SJCRH30 (cell line): ENCODE measurements around the gene DZIP1L. TPM values are rescaled to one million over a fixed set of nuclear protein-coding genes. Genes with fewer than 3 reads are reported as not detected.

ENCODE experiments used
- DNase-seq, 2 experiments: peaks; one replicate each; pipeline ENCODE4 v3.0.0-alpha.2; 2015 to 2020
- H3K27ac ChIP-seq: fragments of 250-450 bp; sonication (Bioruptor Pico); 2 replicates; pipeline ENCODE4 v1.5.1; 2020; ENCODE audit warnings: mild to moderate bottlenecking, moderate library complexity
- H3K27me3 ChIP-seq: fragments of 250-450 bp; sonication (Bioruptor Pico); 2 replicates; pipeline ENCODE4 v1.5.1; 2020; ENCODE audit warnings: mild to moderate bottlenecking, moderate library complexity
- H3K36me3 ChIP-seq: fragments of 250-450 bp; sonication (Bioruptor Pico); 2 replicates; pipeline ENCODE4 v1.5.1; 2020; ENCODE audit warnings: mild to moderate bottlenecking, moderate library complexity
- H3K4me1 ChIP-seq: fragments of 250-450 bp; sonication (Bioruptor Pico); 2 replicates; pipeline ENCODE4 v1.5.1; 2020; ENCODE audit warnings: mild to moderate bottlenecking, moderate library complexity
- H3K4me3 ChIP-seq: fragments of 250-450 bp; sonication (Bioruptor Pico); 2 replicates; pipeline ENCODE4 v1.5.1; 2020; ENCODE audit warnings: mild to moderate bottlenecking, moderate library complexity
- H3K9me3 ChIP-seq: fragments of 250-450 bp; sonication (Bioruptor Pico); replicated peaks from 2 replicates; pipeline ENCODE4 v1.5.1; 2020; ENCODE audit warnings: mild to moderate bottlenecking, moderate library complexity
- total RNA-seq: library from RNA; depleted of rRNA; stranded (reverse); fragments of >200 nt; shearing (Covaris generic); gene quantifications from 2 replicates; pipeline ENCODE4 v1.2.3, GENCODE V29; 2014

DZIP1L gene
- total RNA-seq, 1 experiment from 2014 or later = 19.7 TPM

- Histone ChIP-seq H3K4me3 (no peak overlapping the region), H3K9me3 (no peaks in the 10 kb centered on the region), H3K27me3 (no peaks in the 10 kb centered on the region), H3K36me3 (peaks cover 34% of the 10 kb centered on the region), H3K4me1 (no peaks in the 10 kb centered on the region), H3K27ac (no peak overlapping the region)
- DNase-seq = peak; percentile 72 to 85
Observed at GRCh38 chr3:138068579-138069174, 46.7 kb downstream of the DZIP1L start.

GRCh38 chr3:138068046-138068445, 47.4 kb downstream of the DZIP1L start:
- Histone ChIP-seq H3K4me3 (no peak overlapping the region), H3K9me3 (no peaks in the 10 kb centered on the region), H3K27ac (no peak overlapping the region), H3K4me1 (no peaks in the 10 kb centered on the region), H3K27me3 (no peaks in the 10 kb centered on the region), H3K36me3 (peaks cover 28% of the 10 kb centered on the region)
- DNase-seq = no peak

GRCh38 chr3:138066972-138067371, 48.4 kb downstream of the DZIP1L start:
- no peak overlapping the region for H3K27ac ChIP-seq
- H3K27me3 ChIP-seq = no peaks in the 10 kb centered on the region
- peaks cover 27% of the 10 kb centered on the region for H3K36me3 ChIP-seq

GRCh38 chr3:138066383-138066782, 49.0 kb downstream of the DZIP1L start:
- Histone ChIP-seq H3K4me1 (no peaks in the 10 kb centered on the region), H3K36me3 (peaks cover 31% of the 10 kb centered on the region)
- DNase-seq = no peak

More at GRCh38 chr3:138066972-138067371, 48.4 kb downstream of the DZIP1L start:
- Histone ChIP-seq H3K4me1 (no peaks in the 10 kb centered on the region), H3K9me3 (no peaks in the 10 kb centered on the region), H3K4me3 (no peak overlapping the region)
- DNase-seq = no peak

GRCh38 chr3:138065949-138066348, 49.5 kb downstream of the DZIP1L start:
- Histone ChIP-seq H3K4me3 (no peak overlapping the region), H3K36me3 (peaks cover 31% of the 10 kb centered on the region)
- no peak for DNase-seq

More at GRCh38 chr3:138066383-138066782, 49.0 kb downstream of the DZIP1L start:
- Histone ChIP-seq H3K9me3 (no peaks in the 10 kb centered on the region), H3K4me3 (no peak overlapping the region), H3K27me3 (no peaks in the 10 kb centered on the region), H3K27ac (no peak overlapping the region)

GRCh38 chr3:138063416-138063815, 52.0 kb downstream of the DZIP1L start:
- DNase-seq = no peak
- no peaks in the 10 kb centered on the region for H3K9me3 ChIP-seq
- no peak overlapping the region for H3K4me3 ChIP-seq
- H3K36me3 ChIP-seq = peaks cover 22% of the 10 kb centered on the region
- H3K4me1 ChIP-seq = no peaks in the 10 kb centered on the region
- no peaks in the 10 kb centered on the region for H3K27me3 ChIP-seq
- H3K27ac ChIP-seq = no peak overlapping the region

More at GRCh38 chr3:138065949-138066348, 49.5 kb downstream of the DZIP1L start:
- H3K27me3 ChIP-seq = no peaks in the 10 kb centered on the region
- no peaks in the 10 kb centered on the region for H3K4me1 ChIP-seq
- no peak overlapping the region for H3K27ac ChIP-seq
- no peaks in the 10 kb centered on the region for H3K9me3 ChIP-seq

GRCh38 chr3:138062626-138063025, 52.8 kb downstream of the DZIP1L start:
- no peak overlapping the region for H3K27ac ChIP-seq
- no peak for DNase-seq
- H3K36me3 ChIP-seq = peaks cover 19% of the 10 kb centered on the region
- no peak overlapping the region for H3K4me3 ChIP-seq
- no peaks in the 10 kb centered on the region for H3K27me3 ChIP-seq
- H3K9me3 ChIP-seq = no peaks in the 10 kb centered on the region
- H3K4me1 ChIP-seq = no peaks in the 10 kb centered on the region

DNA sequence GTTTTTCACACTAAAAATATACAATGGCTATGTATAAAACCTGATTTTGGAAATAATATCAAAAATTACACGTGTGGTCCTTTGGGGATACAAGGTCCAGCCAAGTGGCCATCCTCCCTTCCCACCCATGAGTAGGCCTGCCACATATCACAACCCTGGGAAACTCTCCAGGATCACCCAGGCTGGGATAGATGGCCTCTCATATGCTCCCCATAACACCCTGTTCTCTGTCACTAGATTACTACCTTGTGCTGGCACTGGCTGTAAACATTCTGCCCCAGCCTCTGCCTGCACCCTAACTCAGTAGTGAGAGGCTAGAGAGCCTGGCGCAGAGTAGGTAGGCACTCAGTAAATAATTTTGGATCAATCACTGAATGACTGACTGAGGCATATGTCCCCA, 53.4 kb downstream of the DZIP1L start:
- Histone ChIP-seq H3K36me3 (peaks cover 14% of the 10 kb centered on the region), H3K4me1 (no peaks in the 10 kb centered on the region), H3K9me3 (no peaks in the 10 kb centered on the region), H3K27ac (no peak overlapping the region), H3K27me3 (no peaks in the 10 kb centered on the region), H3K4me3 (no peak overlapping the region)
- DNase-seq = no peak

DNA sequence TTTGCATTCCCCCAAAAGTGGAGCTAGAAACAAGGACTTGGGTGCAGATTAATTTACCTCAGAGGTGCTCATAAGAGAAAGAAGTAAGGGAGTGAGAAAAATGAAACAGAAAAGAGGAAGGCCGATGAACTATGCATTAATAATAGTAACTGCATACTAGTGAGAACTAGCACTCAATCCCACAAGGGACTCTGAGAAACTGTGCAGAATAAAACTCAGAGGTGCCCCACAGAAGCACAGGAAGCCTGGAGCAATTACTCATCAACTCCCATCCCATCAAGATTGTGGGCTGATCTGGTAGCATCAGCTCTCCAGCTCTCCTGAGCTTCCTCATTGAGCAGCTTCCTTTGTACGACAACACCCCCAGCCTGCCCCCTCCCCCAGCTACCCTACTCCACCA, 54.6 kb downstream of the DZIP1L start:
- no peaks in the 10 kb centered on the region for H3K27me3 ChIP-seq
- no peak for DNase-seq
- H3K36me3 ChIP-seq = peaks cover 11% of the 10 kb centered on the region
- no peak overlapping the region for H3K27ac ChIP-seq
- no peak overlapping the region for H3K4me3 ChIP-seq
- no peaks in the 10 kb centered on the region for H3K9me3 ChIP-seq
- H3K4me1 ChIP-seq = no peaks in the 10 kb centered on the region

GRCh38 chr3:138059261-138059660, 56.1 kb downstream of the DZIP1L start:
- peaks cover 10% of the 10 kb centered on the region for H3K36me3 ChIP-seq
- no peaks in the 10 kb centered on the region for H3K4me1 ChIP-seq
- DNase-seq = no peak
- no peaks in the 10 kb centered on the region for H3K9me3 ChIP-seq
- H3K4me3 ChIP-seq = no peak overlapping the region
- no peaks in the 10 kb centered on the region for H3K27me3 ChIP-seq
- no peak overlapping the region for H3K27ac ChIP-seq

- H3K4me3 ChIP-seq = no peak overlapping the region
- no peaks in the 10 kb centered on the region for H3K9me3 ChIP-seq
- no peak overlapping the region for H3K27ac ChIP-seq
- H3K27me3 ChIP-seq = no peaks in the 10 kb centered on the region
- peaks cover 6% of the 10 kb centered on the region for H3K36me3 ChIP-seq
- no peak for DNase-seq
- H3K4me1 ChIP-seq = no peaks in the 10 kb centered on the region
Observed at GRCh38 chr3:138057384-138057783, 58.0 kb downstream of the DZIP1L start.

- Histone ChIP-seq H3K4me3 (no peak overlapping the region), H3K36me3 (peaks cover 2% of the 10 kb centered on the region), H3K27ac (no peak overlapping the region), H3K27me3 (no peaks in the 10 kb centered on the region), H3K4me1 (no peaks in the 10 kb centered on the region), H3K9me3 (no peaks in the 10 kb centered on the region)
- no peak for DNase-seq
Observed at GRCh38 chr3:138054057-138054456, 61.4 kb downstream of the DZIP1L start.

GRCh38 chr3:138051947-138052802, 63.2 kb downstream of the DZIP1L start:
- peaks cover 2% of the 10 kb centered on the region for H3K36me3 ChIP-seq
- no peaks in the 10 kb centered on the region for H3K9me3 ChIP-seq
- DNase-seq = peak; percentile 30 to 44
- H3K4me3 ChIP-seq = no peak overlapping the region
- H3K4me1 ChIP-seq = no peaks in the 10 kb centered on the region
- H3K27ac ChIP-seq = no peak overlapping the region
- H3K27me3 ChIP-seq = no peaks in the 10 kb centered on the region

DNA sequence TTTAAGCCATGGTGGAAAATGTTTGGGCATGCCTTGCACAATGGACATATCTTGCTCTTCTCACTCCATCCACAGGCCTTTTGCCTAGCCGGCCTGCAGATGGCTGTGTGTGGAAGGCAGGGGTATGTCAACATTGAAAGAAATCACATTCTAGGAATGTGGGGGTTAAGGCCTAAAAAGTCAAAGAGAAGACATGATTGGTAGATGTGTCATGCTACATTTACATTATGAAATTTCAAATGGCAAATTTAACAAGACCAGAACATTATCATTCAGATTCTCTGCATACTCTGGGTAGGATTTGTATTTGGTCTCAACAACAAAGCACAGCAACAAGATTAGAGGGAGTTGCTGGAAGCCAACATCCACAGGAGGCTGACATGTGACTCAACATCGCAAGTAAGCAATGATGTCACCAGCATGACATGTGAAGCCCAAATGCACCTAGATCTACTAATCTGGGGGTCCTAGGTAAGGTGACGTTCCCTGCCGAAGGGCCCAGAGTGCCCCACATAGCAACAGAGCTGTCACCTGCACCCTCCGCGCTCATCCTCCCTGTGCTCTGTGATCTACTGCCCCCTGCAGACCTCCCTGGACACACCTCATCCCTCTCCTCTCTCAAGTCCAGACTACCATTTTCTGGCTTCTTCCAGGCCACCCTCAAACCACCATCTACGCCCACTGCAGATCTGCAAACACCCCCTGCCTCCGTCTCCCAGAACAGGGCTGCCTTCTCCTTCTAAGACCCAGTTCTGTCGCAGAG, 66.1 kb downstream of the DZIP1L start:
- H3K27ac ChIP-seq = no peak overlapping the region
- H3K4me1 ChIP-seq = peaks cover under 1% of the 10 kb centered on the region; the same call in 1 of the 2 replicates
- H3K36me3 ChIP-seq = peaks cover 2% of the 10 kb centered on the region
- DNase-seq = no peak
- no peaks in the 10 kb centered on the region for H3K27me3 ChIP-seq
- H3K9me3 ChIP-seq = no peaks in the 10 kb centered on the region
- no peak overlapping the region for H3K4me3 ChIP-seq
